Endothelial cell of hepatic sinusoid (primary cell): ENCODE data around the gene CNOT1.

Experiments used
- in situ Hi-C: cut with HindIII; loops from 2 replicates; pipeline ENCODE4 v1.10.0; 2017; ENCODE audit warnings: low sequenced_read_pairs

Gene CNOT1

GRCh38 chr16:58488531-58488930, 141.1 kb downstream of the CNOT1 start:
- in situ Hi-C loops, result no loop called here

- in situ Hi-C loops, result no loop called here
Measured at GRCh38 chr16:58487566-58488351, 141.9 kb downstream of the CNOT1 start.

GRCh38 chr16:58485184-58485887, 144.3 kb downstream of the CNOT1 start:
- in situ Hi-C loops, result no loop called here

- in situ Hi-C loops, result no loop called here
Measured at GRCh38 chr16:58481931-58482330, 147.7 kb downstream of the CNOT1 start.

- in situ Hi-C loops, result no loop called here
Measured at GRCh38 chr16:58481226-58481869, 148.3 kb downstream of the CNOT1 start.

GRCh38 chr16:58478427-58478826, 151.2 kb downstream of the CNOT1 start:
- in situ Hi-C loops, result no loop called here

- in situ Hi-C loops, result no loop called here
Measured at GRCh38 chr16:58476791-58477190, 152.8 kb downstream of the CNOT1 start.

- in situ Hi-C loops, result no loop called here
Measured at GRCh38 chr16:58475091-58475619, 154.5 kb downstream of the CNOT1 start.

- in situ Hi-C loops, result no loop called here
Measured at GRCh38 chr16:58474296-58474695, 155.3 kb downstream of the CNOT1 start.

- in situ Hi-C loops, result no loop called here
Measured at GRCh38 chr16:58472827-58473226, 156.8 kb downstream of the CNOT1 start.

- in situ Hi-C loops, result no loop called here
Measured at GRCh38 chr16:58472266-58472665, 157.4 kb downstream of the CNOT1 start.

GRCh38 chr16:58471209-58471975, 158.2 kb downstream of the CNOT1 start:
- in situ Hi-C loops, result no loop called here
